Measurements from ENCODE around the gene ADSL.

ADSL gene

DNA sequence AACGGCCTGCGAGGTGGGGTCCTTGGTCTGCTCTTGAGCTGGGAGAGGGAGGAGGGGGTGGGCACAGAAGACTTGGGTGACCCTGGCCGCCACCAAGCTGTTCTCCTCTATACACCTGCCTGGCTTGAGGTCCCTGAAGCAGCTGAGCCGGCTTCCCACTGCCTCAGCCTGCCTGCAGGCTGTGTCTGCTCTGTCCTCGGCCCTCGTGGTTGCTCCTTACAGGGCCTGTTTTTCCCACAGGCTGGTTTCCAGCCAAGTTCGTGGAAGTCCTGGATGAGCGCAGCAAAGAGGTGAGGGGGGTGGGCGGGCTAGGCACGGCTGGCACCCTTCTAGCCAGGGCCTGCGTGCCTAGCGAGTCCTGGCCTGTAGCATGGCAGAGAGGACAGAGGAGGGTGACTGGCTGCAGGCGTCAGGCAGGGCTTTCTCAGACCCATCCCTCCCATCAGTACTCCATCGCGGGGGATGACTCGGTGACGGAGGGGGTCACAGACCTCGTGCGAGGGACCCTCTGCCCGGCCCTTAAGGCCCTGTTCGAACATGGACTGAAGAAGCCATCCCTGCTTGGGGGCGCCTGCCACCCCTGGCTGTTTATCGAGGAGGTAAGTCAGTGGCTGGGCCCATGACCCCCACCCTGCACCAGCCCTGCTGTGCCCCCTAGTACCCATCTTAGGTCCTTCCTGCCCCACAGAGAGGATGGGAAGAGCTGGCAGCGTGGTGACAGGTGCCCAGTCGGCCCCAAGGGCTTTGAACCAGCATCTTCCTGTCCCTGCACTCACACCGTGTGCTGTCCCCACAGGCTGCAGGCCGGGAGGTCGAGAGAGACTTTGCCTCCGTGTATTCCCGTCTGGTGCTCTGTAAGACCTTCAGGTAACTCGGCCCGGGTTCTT is 61.8 kb downstream of the ADSL start:
- DNase-seq (ENCODE audit: low read depth): no peak
- TF ChIP-seq, protein P1, sequence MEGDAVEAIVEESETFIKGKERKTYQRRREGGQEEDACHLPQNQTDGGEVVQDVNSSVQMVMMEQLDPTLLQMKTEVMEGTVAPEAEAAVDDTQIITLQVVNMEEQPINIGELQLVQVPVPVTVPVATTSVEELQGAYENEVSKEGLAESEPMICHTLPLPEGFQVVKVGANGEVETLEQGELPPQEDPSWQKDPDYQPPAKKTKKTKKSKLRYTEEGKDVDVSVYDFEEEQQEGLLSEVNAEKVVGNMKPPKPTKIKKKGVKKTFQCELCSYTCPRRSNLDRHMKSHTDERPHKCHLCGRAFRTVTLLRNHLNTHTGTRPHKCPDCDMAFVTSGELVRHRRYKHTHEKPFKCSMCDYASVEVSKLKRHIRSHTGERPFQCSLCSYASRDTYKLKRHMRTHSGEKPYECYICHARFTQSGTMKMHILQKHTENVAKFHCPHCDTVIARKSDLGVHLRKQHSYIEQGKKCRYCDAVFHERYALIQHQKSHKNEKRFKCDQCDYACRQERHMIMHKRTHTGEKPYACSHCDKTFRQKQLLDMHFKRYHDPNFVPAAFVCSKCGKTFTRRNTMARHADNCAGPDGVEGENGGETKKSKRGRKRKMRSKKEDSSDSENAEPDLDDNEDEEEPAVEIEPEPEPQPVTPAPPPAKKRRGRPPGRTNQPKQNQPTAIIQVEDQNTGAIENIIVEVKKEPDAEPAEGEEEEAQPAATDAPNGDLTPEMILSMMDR (conservative IDR thresholded peaks at IDR 0.05; ENCODE audit: low read length): no peak
- no peak overlapping the region for H3K4me3 ChIP-seq (ENCODE audit: low read length)

DNA sequence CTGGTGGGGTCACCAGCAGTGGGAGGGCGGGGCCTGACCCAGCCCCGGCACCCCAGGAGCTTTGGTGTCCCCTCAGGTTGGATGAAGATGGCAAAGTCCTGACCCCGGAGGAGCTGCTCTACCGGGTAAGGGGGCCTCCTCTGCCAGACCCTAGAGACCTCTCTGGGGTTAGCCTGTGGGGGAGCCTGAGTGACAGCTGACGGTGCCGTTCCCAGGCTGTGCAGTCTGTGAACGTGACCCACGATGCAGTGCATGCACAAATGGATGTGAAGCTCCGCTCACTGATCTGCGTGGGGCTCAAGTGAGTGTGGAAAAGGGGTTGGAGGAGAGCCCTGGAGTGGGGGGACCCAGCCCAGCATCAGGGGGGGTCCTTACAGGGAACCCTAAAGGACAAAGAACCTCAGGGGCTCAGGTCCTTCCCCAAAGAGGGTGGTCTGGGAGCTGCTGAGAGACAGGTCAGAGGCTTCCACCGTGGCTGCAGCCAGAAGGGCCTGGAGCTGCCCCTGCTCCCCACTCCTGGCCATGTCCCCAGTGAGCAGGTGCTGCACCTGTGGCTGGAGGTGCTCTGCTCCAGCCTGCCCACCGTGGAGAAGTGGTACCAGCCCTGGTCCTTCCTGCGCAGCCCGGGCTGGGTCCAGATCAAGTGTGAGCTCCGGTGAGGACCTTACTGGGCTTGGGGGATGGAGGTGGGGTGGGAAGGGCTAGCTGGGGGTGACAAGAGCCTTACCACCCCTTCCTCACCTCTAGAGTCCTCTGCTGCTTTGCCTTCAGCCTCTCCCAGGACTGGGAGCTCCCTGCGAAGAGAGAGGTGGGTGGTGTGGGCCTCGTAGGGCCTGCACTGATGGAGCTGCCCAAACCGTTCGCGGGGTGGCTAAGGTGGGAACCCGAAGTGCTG is 62.7 kb downstream of the ADSL start:
- H3K4me3 ChIP-seq (ENCODE audit: low read length): no peak overlapping the region
- TF ChIP-seq, protein P1 (conservative IDR thresholded peaks at IDR 0.05; ENCODE audit: low read length): no peak
- DNase-seq (ENCODE audit: low read depth): no peak

DNA sequence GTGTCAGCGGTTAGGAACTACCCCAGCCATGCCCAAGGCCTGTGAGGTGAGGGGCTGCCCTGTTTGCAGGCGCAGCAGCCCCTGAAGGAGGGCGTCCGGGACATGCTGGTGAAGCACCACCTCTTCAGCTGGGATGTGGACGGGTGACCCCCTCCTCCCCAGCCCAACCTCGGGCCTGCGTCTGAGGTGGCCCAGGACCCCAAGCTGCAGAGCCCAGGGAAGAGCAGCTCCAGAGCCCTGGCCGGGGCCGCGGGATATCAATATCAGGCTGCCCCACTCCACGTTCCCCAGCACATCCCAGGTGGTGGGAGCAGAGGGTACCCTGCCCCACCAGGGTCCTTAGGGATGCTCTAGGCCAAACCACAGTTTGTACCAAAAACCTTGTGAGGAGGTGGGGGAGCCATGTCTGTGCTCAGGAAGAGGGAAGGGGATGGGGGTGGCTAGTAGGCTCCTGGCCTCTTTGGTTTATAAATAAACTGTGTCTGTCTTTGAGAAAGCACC is 63.4 kb downstream of the ADSL start:
- TF ChIP-seq, protein P1 (conservative IDR thresholded peaks at IDR 0.05; ENCODE audit: low read length): no peak
- H3K4me3 ChIP-seq (ENCODE audit: low read length): no peak overlapping the region
- no peak for DNase-seq (ENCODE audit: low read depth)

GRCh38 chr22:40410272-40410671 is 64.0 kb downstream of the ADSL start:
- DNase-seq (ENCODE audit: low read depth): no peak
- no peak overlapping the region for H3K4me3 ChIP-seq (ENCODE audit: low read length)
- TF ChIP-seq, protein P1 (conservative IDR thresholded peaks at IDR 0.05; ENCODE audit: low read length): no peak

DNA sequence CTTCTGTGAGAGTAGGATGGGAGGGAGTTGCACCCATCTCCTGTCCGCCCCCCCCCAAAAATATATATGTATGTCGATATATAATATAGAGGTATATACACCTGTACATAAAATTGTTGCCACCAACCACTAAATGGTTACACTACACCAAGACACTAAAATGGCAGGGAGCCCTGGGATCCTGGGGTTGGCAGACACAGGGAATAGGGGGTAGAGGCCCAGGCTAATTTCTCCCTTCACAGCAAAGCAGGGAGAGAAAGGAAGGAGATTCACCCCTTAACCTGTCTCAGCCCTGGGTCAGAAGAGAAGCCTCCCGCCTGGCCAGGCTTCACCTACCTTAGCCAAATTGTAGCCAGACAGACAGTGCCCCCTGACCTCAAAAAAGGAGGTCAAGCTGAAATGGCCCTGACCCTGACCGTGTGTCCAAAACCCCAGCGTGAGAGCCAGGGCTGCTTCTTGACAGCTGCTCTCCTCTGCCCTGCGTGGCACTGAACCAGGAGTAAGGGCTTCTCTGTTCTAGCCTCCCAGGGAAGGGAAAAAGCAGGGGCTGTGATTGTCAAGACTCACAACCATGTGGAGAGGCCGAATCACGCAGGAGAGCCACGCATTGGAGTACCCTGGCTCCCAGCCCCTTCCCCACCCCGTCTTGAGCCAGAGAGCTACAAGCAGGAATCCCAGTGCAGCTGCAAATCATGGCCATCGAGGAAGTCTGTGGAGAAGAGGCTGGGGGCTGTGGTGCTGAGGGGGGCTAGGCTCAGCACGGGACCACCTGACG is 64.6 kb downstream of the ADSL start:
- TF ChIP-seq, protein P1 (conservative IDR thresholded peaks at IDR 0.05; ENCODE audit: low read length): no peak
- DNase-seq (ENCODE audit: low read depth): no peak
- H3K4me3 ChIP-seq (ENCODE audit: low read length): no peak overlapping the region

- TF ChIP-seq, protein P1 (conservative IDR thresholded peaks at IDR 0.05; ENCODE audit: low read length): no peak
- H3K4me3 ChIP-seq (ENCODE audit: low read length): no peak overlapping the region
Measured at GRCh38 chr22:40411506-40411861, 65.2 kb downstream of the ADSL start.

More at GRCh38 chr22:40411506-40411861, 65.2 kb downstream of the ADSL start:
- DNase-seq (ENCODE audit: low read depth): no peak

All from AG10803 (cell line).